Activated CD4-positive, CD25-positive, alpha-beta regulatory T cell (primary cell): ENCODE data around the gene BSPRY.

ENCODE experiments used
- DNase-seq, 4 experiments: peaks; one replicate each; lab custom pipeline; 2025; lab: John Stamatoyannopoulos, UW

The BSPRY gene

DNA sequence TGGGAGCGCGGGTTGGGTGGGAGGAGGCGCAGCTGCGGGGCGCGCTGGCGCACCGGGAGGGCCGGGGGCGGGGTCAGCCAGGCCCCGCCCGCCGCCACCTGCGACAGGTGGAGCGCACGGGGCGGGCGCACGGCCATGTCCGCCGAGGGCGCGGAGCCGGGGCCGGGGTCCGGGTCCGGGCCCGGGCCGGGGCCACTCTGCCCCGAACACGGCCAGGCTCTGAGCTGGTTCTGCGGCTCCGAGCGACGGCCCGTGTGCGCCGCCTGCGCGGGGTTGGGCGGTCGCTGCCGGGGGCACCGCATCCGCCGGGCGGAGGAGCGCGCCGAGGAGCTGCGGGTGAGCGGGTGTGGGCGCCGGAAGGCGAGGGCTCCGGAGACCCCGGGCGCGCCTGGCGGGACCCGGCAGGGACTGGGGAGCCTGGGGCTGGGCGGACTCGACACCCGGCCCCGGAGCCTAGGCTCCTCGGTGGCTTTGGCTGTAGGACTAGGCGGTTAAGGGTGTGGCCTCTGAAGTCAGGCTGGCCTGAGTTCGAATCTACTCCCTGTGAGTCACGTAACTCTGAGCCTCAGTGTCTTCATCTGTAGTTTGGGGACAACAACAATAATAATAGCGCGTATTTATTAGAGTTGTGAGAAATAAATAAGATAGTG lies at the start of gene BSPRY:
BSPRY (plus strand) TSS at position 97 of the 650 bp plus-strand sequence; CDS start at position 136, 39 bp downstream.
- peak in 2 of 4 experiments; percentile 6 to 10 for DNase-seq

- DNase-seq, result no peak
Measured at GRCh38 chr9:113299800-113300292, 49.5 kb upstream of the BSPRY start.

DNA sequence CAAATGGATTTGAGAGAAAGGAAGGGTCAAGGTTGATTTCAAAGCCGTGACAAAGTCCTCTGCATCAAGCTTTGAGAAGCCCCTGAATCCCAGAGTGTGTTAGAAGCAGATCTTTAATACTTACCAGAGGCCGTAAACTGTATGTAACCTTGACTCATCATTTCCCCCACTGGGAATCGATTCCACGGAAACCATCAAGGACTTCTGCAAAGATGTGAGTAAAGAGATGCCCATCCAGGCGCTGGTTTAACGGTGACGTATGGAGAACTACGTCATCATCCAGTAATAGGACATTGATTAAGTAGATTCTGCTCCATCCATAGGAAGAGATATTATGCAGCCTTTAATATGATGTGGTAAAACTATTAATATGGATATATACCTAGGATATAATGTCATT lies 47.8 kb upstream of the BSPRY start:
- DNase-seq, result no peak

- no peak for DNase-seq
Measured at GRCh38 chr9:113302792-113303418, 46.4 kb upstream of the BSPRY start, which contains the start of gene RNF183. Gene RNF183, minus strand, starts transcription at chr9:113303376. Its CDS starts 5,192 bp downstream, at chr9:113298184.

GRCh38 chr9:113306566-113306965 lies 42.8 kb upstream of the BSPRY start:
- DNase-seq, result no peak

DNA sequence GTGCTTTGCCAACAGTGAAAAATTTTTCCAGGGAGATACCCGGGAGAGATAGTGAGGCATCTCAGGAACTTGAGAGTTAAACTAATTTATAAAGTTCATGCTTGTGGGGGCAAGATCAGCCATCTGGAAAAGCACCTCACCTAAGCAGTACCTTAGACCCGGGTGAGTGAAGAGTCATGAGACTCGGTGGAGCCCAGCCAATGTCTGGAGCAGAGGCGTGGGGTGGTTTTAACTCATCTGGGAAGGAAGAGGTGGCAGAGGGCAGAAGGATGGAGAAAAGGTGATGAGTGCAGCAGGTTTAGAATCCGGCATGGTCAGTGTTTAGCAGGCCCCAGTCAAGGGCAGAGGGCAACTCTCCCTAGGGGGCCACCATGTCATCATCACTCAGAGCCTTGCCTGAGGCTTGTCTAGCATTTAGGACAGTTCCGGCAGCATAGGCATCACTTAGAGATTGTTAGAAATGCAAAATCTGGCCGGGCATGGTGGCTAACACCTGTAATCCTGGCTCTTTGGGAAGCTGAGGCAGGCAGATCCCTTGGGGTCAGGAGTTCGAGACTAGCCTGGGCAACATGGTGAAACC lies 41.9 kb upstream of the BSPRY start:
- DNase-seq, result no peak

GRCh38 chr9:113309204-113309813 lies 40.0 kb upstream of the BSPRY start:
- no peak for DNase-seq

GRCh38 chr9:113310538-113310937 lies 38.8 kb upstream of the BSPRY start:
- DNase-seq, result no peak

- no peak for DNase-seq
Measured at GRCh38 chr9:113311961-113312360, 37.4 kb upstream of the BSPRY start.

- no peak for DNase-seq
Measured at GRCh38 chr9:113313261-113313660, 36.1 kb upstream of the BSPRY start.

DNA sequence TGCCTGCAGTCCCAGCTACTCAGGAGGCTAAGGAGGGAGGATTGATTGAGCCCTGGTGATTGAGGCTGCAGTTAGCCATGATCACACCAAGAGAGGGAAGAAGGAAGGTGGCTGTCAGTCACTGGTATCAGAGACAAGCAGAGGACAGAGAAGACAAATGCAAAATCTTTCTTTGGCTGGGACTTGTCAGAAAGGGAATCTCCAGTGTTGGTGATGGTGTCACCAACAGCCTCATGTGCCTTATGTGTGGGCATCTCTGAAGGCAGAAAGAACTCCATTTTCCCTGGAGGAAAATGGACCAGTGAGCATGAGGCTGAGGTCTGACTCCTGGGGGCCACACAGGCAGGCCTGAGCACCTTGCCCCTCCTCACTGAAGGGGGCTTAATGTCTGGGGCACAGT lies 34.1 kb upstream of the BSPRY start:
- DNase-seq, result no peak

GRCh38 chr9:113316030-113316429 lies 33.3 kb upstream of the BSPRY start:
- no peak for DNase-seq

DNA sequence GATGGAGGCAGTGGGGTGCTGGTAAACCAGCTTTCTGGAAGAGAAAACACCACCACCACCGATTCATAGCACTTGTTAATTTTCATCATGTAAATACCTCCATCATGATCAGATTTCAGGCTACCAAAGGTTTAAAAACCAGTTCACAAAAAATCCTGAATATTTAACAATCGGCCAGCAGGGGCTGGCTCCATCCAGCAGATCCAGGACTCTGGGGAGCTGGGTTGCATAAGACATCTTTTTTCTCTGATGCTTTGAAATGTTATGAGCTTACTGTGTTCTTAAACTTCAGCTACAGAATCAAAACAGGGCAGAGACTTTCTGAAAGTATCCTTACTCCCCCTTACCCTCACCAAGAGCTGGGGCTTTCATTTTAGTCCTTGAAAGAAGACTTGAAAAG lies 31.6 kb upstream of the BSPRY start:
- DNase-seq, result no peak

DNA sequence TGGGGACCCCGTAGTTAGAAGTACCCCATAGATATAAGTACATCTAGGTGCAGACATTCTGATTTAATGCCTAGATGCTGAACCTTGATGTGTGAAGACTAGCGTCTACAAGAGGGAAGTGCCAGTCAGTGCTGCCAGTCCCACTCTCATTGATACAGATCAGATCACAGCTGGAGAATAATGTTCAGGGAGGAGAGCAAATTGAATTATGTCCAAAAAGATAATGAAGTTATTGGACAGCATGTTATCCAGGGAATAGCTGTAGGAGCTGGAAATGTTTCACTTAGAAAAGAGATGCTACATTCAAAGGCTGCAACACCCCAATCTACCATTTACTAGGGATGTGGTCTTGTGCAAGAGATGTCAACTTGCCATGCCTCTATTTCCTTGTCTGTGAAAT lies 30.3 kb upstream of the BSPRY start:
- no peak for DNase-seq

DNA sequence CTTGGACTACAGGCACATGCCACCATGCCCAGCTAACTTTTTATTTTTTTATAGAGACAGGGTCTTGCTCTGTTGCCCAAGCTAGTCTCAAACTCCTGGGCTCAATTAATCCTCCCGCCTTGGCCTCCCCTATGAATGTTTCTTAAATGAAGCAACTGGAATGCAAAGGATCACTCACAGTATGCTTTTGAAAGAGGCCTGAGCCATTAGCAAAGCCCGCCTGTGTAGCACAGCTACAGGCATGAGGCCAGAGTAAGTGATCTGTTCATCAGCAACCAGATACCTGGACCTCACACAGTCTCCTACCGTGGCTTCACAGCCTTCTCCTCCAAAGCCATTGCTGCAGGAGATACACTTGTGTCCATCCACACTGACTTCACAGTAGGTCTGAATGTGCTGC lies 29.3 kb upstream of the BSPRY start:
- no peak for DNase-seq

DNA sequence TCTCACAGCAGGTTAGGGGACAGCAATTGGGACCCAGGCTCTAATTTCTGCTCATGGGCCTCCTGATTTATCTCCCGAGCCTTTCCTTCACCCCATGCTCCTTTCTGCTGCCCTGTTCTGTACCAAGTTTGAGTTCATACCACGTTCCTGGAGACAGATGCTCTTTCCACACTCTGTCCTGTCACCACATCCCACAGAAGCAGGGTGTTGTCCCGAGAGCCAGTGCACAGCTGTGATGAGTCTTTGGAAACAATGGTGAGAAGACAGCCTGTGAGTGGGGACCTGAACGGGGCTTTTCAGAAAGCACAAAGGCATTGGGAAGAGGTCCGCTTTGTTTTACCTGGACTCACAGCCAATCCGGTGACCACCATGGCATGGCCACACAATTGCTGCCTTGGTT lies 26.7 kb upstream of the BSPRY start:
- no peak for DNase-seq

- DNase-seq, result no peak
Measured at GRCh38 chr9:113326230-113326629, 23.1 kb upstream of the BSPRY start.

DNA sequence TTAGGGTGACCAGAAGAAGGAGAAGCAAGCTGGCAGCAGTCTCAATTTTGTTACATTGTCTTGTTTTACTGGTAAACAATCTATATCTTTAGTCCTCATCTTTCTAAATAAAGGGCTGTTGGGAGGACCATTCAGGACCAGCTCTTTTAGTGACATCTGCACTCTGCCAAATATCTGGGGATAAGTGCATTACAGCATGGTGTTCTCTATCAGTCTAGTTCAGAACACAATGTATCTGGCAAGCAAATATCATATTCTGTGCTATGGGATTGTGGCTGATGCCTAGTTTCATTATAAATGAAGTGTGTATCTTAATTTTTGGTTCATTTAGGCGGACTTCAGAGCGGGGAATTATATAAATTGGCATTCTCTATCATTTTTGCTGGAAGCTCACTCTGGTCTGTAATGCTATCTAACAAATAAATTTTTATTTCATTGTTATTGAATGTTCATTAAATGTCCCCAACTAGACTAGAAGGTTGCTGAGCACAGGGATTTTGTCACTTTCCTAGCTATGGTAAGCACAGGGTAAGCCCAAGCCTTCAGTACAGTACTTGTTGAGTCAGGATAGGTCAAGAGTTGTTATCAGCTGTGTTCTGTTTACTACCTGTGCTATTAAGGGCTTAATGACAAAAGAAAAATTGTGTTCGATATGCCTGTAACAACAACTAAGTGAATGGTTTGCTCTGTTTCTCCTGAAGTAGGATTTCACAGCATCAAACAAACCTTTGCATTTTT lies 21.1 kb upstream of the BSPRY start:
- DNase-seq, result no peak

DNA sequence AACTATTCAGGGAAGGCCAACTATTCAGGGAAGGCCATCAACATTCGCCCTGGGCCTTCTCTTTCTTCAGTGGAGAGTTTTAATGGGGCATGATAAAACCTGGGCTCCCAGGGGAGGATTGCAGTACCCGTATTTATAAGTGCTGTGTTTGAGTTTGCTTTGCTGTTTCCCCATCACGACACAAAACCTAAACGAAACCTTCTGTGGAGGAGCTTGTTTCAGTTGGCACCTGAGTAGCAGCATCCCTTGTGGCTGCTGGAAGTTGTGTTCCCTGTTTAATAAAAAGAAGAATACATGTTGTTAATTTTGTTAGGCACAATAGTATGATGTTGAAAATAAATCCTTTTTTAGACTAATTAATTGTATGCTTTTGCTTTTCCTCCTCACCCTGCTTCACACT lies 17.6 kb upstream of the BSPRY start:
- DNase-seq, result no peak

DNA sequence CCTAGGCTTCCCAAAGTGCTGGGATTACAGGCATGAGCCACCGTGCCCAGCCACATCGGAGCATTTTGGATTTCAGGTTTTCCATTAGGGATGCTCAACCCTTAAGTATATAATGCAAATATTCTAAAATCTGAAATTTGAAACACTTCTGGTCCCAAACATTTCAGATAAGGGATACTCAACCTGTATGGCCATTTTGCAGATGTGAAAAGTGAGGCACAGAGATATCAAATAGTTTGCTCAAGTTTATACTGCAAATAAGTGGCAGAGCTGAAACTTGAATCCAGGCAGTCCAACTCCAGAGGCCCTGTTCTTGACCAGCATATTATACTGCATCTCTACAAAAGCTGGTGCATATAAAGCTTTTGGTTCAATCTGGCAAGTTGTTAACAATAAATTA lies 11.6 kb upstream of the BSPRY start:
- no peak for DNase-seq

DNA sequence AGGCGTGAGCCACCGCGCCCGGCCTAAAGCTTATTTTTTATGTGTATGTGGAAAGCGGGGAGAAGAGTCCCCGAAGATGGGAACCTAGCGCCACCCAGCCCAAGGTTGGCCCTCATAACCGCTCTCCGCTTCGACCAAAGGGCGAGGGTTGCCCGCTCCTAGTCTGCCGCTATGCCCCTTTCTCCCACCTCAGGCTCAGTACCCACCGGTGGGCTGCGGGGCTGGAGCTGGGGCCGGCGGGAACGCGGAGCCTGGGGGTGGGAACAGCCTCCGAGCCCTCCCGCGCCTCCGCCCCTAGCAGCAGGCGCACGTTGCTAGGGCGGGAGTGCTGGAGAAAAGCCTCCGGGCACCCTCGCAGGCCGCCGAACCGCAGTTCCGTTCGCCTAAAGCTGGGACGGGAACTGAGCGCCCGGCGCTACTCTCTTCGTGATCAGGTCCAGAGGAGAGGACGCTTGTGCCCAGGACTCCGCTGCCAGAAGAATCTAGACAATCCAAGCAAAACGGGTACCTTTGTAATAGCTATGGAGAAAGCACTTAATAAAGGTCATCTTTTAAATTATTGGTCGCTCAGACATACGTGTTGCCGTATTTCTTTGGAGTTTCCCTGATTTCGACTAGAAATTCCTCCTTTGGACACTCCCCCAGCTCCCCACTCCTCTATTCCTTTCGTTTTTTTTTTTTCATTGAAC lies 9.2 kb upstream of the BSPRY start, which contains the start of gene WDR31:
WDR31 (minus strand) TSS at position 265 of the 689 bp plus-strand sequence. CDS start 8,253 bp downstream, outside the sequence.
- DNase-seq, result peak; percentile 55 to 65 (median 58)
